Ovary (tissue), 3 donors: ENCODE measurements around the gene ATP9A.

Source experiments
- CTCF ChIP-seq, 3 donors: fragments of 450-650 bp in 2 of 3; fragments of 200-600 bp in 1 of 3; IDR thresholded peaks; one replicate each; pipeline versions ENCODE4 v1.5.1 to v1.8.0; 2016 to 2022; ENCODE audit warnings: antibody characterized with exemption in 3 of 3, mild to moderate bottlenecking in 1 of 3
- POLR2A ChIP-seq: fragments of 450-650 bp; IDR thresholded peaks from one replicate; pipeline ENCODE4 v1.6.1; 2017; ENCODE audit warnings: antibody characterized with exemption, mild to moderate bottlenecking, moderate library complexity
- donor health status: DM: no; HTN: no; CAD: no.

GRCh38 chr20:51772236-51772635, 4.0 kb upstream of the ATP9A start:
- TF ChIP-seq POLR2A (no peak), CTCF (IDR thresholded peaks at IDR 0.05) (no peak)
